Activated naive CD4-positive, alpha-beta T cell (primary cell): ENCODE data around the gene MYZAP.

Experiments
- DNase-seq, 4 experiments: peaks; one replicate each; lab custom pipeline; 2025; lab: John Stamatoyannopoulos, UW

MYZAP gene

GRCh38 chr15:57663262-57663661 lies 71.6 kb downstream of the MYZAP start:
- no peak for DNase-seq

- no peak for DNase-seq
Observed at GRCh38 chr15:57665194-57665593, 73.5 kb downstream of the MYZAP start.

- DNase-seq: no peak
Observed at GRCh38 chr15:57665939-57666338, 74.2 kb downstream of the MYZAP start.

GRCh38 chr15:57667171-57667849 lies 75.6 kb downstream of the MYZAP start:
- DNase-seq: no peak

GRCh38 chr15:57668016-57668415 lies 76.3 kb downstream of the MYZAP start:
- no peak for DNase-seq

- DNase-seq: no peak
Observed at GRCh38 chr15:57671636-57672035, 79.9 kb downstream of the MYZAP start.

GRCh38 chr15:57675481-57676181 lies 83.9 kb downstream of the MYZAP start:
- DNase-seq: no peak

- DNase-seq: no peak
Observed at GRCh38 chr15:57676585-57676984, 84.9 kb downstream of the MYZAP start.

- DNase-seq: no peak
Observed at GRCh38 chr15:57677204-57677603, 85.5 kb downstream of the MYZAP start.

GRCh38 chr15:57680021-57680420 lies 88.3 kb downstream of the MYZAP start:
- no peak for DNase-seq

GRCh38 chr15:57681011-57681410 lies 89.3 kb downstream of the MYZAP start:
- no peak for DNase-seq

GRCh38 chr15:57683481-57683880 lies 91.8 kb downstream of the MYZAP start:
- no peak for DNase-seq

GRCh38 chr15:57684491-57685151 lies 92.9 kb downstream of the MYZAP start:
- DNase-seq: no peak

GRCh38 chr15:57685306-57686095 lies 93.8 kb downstream of the MYZAP start:
- no peak for DNase-seq

- DNase-seq: no peak
Observed at GRCh38 chr15:57686657-57687056, 95.0 kb downstream of the MYZAP start.

GRCh38 chr15:57690341-57690966 lies 98.8 kb downstream of the MYZAP start:
- no peak for DNase-seq

GRCh38 chr15:57691082-57691481 lies 99.4 kb downstream of the MYZAP start:
- no peak for DNase-seq

- no peak for DNase-seq
Observed at GRCh38 chr15:57692709-57693108, 101.0 kb downstream of the MYZAP start.

- DNase-seq: no peak
Observed at GRCh38 chr15:57694279-57694678, 102.6 kb downstream of the MYZAP start.

GRCh38 chr15:57696146-57696545 lies 104.4 kb downstream of the MYZAP start:
- DNase-seq: no peak

GRCh38 chr15:57697588-57697987 lies 105.9 kb downstream of the MYZAP start:
- DNase-seq: no peak

- DNase-seq: no peak
Observed at GRCh38 chr15:57698243-57698642, 106.5 kb downstream of the MYZAP start.
